ENCODE results near the gene RSBN1L.

Gene RSBN1L

GRCh38 chr7:77819021-77819420, 122.8 kb downstream of the RSBN1L start:
- Histone ChIP-seq H4K20me1 (ENCODE audit: insufficient read depth) (no peaks in the 10 kb centered on the region), H3K27ac (no peak overlapping the region), H3K27me3 (ENCODE audit: insufficient read depth, low read depth) (no peaks in the 10 kb centered on the region), H3K36me3 (ENCODE audit: insufficient read depth) (no peaks in the 10 kb centered on the region), H3K4me3 (IDR thresholded peaks at IDR 0.05; ENCODE audit: insufficient read depth, low read depth, low read length) (no peak overlapping the region), H3K9ac (no peak overlapping the region), H2AFZ (ENCODE audit: low read depth) (no peak overlapping the region), H3K79me2 (ENCODE audit: insufficient read depth, low read depth) (peaks cover 5% of the 10 kb centered on the region; the same call in 1 of the 2 replicates), H3K4me2 (no peak overlapping the region), H3K4me1 (ENCODE audit: low read depth, poor library complexity, severe bottlenecking) (no peaks in the 10 kb centered on the region)
- no peak for TF ChIP-seq CTCF (conservative IDR thresholded peaks at IDR 0.05; ENCODE audit: low read depth, low read length)

- H2AFZ ChIP-seq (ENCODE audit: low read depth) = no peak overlapping the region
- TF ChIP-seq CTCF (conservative IDR thresholded peaks at IDR 0.05; ENCODE audit: low read depth, low read length) = no peak
- H3K4me2 ChIP-seq = no peak overlapping the region
- H3K9ac ChIP-seq = no peak overlapping the region
- no peaks in the 10 kb centered on the region for H3K27me3 ChIP-seq (ENCODE audit: insufficient read depth, low read depth)
- peaks cover 5% of the 10 kb centered on the region; the same call in 1 of the 2 replicates for H3K79me2 ChIP-seq (ENCODE audit: insufficient read depth, low read depth)
- H4K20me1 ChIP-seq (ENCODE audit: insufficient read depth) = no peaks in the 10 kb centered on the region
- H3K4me3 ChIP-seq (IDR thresholded peaks at IDR 0.05; ENCODE audit: insufficient read depth, low read depth, low read length) = no peak overlapping the region
- no peak overlapping the region for H3K27ac ChIP-seq
- no peaks in the 10 kb centered on the region for H3K4me1 ChIP-seq (ENCODE audit: low read depth, poor library complexity, severe bottlenecking)
- H3K36me3 ChIP-seq (ENCODE audit: insufficient read depth) = no peaks in the 10 kb centered on the region; the same call in 1 of the 2 replicates
These were observed 124.7 kb downstream of the RSBN1L start for GRCh38 chr7:77820967-77821366.

- H2AFZ ChIP-seq (ENCODE audit: low read depth) = no peak overlapping the region
- H3K27me3 ChIP-seq (ENCODE audit: insufficient read depth, low read depth) = no peaks in the 10 kb centered on the region
- no peak overlapping the region for H3K4me2 ChIP-seq
- H4K20me1 ChIP-seq (ENCODE audit: insufficient read depth) = no peaks in the 10 kb centered on the region
- H3K9ac ChIP-seq = no peak overlapping the region
- H3K79me2 ChIP-seq (ENCODE audit: insufficient read depth, low read depth) = peaks cover 10% of the 10 kb centered on the region; the same call in 1 of the 2 replicates
- TF ChIP-seq CTCF (conservative IDR thresholded peaks at IDR 0.05; ENCODE audit: low read depth, low read length) = no peak
- H3K4me1 ChIP-seq (ENCODE audit: low read depth, poor library complexity, severe bottlenecking) = no peaks in the 10 kb centered on the region
- H3K27ac ChIP-seq = no peak overlapping the region
- H3K36me3 ChIP-seq (ENCODE audit: insufficient read depth) = no peaks in the 10 kb centered on the region; the same call in 1 of the 2 replicates
- H3K4me3 ChIP-seq (IDR thresholded peaks at IDR 0.05; ENCODE audit: insufficient read depth, low read depth, low read length) = no peak overlapping the region
These were observed 126.0 kb downstream of the RSBN1L start for GRCh38 chr7:77822269-77822668.

GRCh38 chr7:77823787-77824186, 127.5 kb downstream of the RSBN1L start:
- no peaks in the 10 kb centered on the region for H4K20me1 ChIP-seq (ENCODE audit: insufficient read depth)
- H3K79me2 ChIP-seq (ENCODE audit: insufficient read depth, low read depth) = peaks cover 10% of the 10 kb centered on the region; the same call in 1 of the 2 replicates
- H2AFZ ChIP-seq (ENCODE audit: low read depth) = no peak overlapping the region
- no peaks in the 10 kb centered on the region for H3K4me1 ChIP-seq (ENCODE audit: low read depth, poor library complexity, severe bottlenecking)
- no peaks in the 10 kb centered on the region; the same call in 1 of the 2 replicates for H3K36me3 ChIP-seq (ENCODE audit: insufficient read depth)
- H3K4me2 ChIP-seq = no peak overlapping the region
- H3K27ac ChIP-seq = no peak overlapping the region
- H3K27me3 ChIP-seq (ENCODE audit: insufficient read depth, low read depth) = no peaks in the 10 kb centered on the region
- TF ChIP-seq CTCF (conservative IDR thresholded peaks at IDR 0.05; ENCODE audit: low read depth, low read length) = no peak
- H3K9ac ChIP-seq = no peak overlapping the region
- H3K4me3 ChIP-seq (IDR thresholded peaks at IDR 0.05; ENCODE audit: insufficient read depth, low read depth, low read length) = no peak overlapping the region

Measured in KMS-11 (cell line).